GM12874 (cell line): ENCODE measurements around the gene TEX52.

Experiments used
- CTCF ChIP-seq: IDR thresholded peaks from 2 replicates; pipeline ENCODE4 v1.5.1; 2011; ENCODE audit warnings: low read depth, mild to moderate bottlenecking, control low read depth, low read length, moderate library complexity; ENCODE audit not compliant: insufficient read depth

The TEX52 gene

DNA sequence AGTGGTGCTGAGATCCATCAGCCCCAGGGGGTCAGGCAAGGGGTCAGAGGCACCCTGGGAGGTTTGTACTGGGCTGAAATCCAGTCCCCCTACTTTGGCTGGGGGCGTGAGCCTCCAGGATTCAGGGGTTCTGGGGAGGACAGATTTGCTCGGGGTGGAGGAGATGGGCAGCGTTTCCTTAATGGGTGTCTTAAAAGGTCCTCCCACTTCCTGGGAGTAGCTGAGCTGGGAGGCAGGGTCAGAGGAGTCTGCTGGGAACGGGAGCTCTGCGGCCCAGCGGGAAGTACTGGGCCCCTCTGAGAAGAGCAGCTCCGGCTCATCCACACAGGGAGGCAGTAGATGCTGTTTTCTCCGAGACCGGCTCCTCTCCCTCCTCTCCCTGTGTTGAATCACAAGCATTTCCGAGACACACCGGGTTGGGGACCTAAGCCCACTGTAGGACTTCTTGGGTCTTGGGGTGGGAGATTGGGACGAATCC lies 2.1 kb upstream of the TEX52 start:
- TF ChIP-seq CTCF = no peak

GRCh38 chr12:2858334-2858733 lies 1.5 kb upstream of the TEX52 start:
- TF ChIP-seq CTCF = no peak

- TF ChIP-seq CTCF = no peak
These were observed 737 bp upstream of the TEX52 start for GRCh38 chr12:2857576-2857975.

DNA sequence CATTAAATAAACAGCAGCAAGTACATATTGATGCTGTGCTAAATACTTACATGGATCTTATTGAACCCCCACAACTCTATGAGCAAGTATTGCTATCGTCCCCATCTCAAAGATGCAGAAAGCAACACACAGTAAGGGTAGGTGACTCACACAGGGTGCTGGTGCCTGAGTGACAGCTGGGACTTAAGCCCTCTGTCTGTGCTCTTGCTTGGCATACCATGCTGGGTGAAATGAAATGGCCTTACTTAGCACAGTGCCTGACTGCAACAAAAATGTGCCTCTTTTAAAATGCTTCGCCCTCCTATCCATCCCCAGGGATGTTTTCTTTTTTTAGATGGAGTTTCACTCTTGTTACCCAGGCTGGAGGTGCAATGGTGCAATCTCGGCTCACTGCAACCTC lies 788 bp downstream of the TEX52 start:
- TF ChIP-seq CTCF = no peak

DNA sequence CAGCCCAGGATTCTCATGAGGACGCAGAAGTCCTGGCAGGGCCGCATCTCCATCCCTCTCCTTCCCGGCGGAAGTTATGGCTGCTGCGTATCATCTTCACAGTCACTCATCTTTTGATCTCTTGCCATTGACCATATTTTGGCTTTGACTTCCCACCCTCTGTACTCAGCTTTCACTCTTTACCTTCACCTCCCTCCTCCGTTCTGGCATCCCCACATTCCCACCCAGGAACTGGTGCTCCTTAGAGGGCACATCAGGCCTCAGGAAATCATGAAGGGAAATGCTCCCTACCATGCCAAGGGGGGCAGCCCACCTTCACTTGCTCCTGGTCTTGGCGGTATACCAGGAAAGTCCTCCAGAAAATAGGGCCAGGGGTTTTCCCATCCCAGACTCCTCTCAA lies 1.3 kb downstream of the TEX52 start:
- no peak for TF ChIP-seq CTCF

GRCh38 chr12:2854669-2855453 lies 2.0 kb downstream of the TEX52 start:
- TF ChIP-seq CTCF = no peak

GRCh38 chr12:2853626-2854025 lies 3.2 kb downstream of the TEX52 start:
- peak; percentile 88 for TF ChIP-seq CTCF
